Kidney tubule cell (primary cell): Measurements from ENCODE around the gene DNAJC22.

Experiments
- DNase-seq: peaks from one replicate; pipeline ENCODE4 v3.0.0-alpha.2; 2018; ENCODE audit warnings: low spot score

Gene DNAJC22

DNA sequence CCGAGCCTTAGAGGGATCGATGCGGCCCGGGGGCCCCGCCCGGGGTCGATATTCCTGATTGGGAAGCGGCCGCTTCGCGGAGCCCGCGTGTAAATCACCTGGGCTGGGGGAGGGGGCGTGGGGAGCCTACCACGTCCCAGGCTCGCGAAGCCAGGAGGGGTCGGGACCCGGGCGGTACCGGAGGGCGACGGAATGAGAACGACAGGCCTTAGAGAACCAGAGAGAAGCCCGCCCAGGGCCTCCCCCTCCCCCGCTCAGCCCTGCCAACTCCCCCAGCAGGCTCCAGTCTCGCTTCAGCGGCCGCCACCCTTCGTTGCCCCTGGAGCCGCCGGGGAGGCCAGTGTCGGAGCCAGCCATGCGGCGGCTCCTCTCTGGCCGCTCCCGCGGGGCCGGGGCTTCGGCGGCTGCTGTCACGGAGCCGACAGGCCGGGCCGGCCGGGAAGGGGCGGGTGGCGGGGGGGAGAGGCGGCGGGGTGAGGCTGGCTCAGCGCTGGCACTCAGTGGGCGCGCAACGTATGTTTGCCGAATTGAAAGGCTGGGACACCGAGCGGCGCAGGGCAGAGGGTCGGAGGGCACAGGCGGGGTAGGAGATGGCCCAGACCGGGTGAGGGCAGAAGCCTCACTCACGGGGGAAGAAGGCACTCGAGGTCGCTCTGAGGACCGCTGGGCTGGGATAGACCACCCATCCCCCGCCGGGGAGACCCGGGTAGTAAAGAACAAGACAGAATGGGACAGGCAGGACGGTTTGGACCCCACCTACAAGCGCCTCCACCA lies 1.4 kb upstream of the DNAJC22 start:
- peak; percentile 80 for DNase-seq

DNA sequence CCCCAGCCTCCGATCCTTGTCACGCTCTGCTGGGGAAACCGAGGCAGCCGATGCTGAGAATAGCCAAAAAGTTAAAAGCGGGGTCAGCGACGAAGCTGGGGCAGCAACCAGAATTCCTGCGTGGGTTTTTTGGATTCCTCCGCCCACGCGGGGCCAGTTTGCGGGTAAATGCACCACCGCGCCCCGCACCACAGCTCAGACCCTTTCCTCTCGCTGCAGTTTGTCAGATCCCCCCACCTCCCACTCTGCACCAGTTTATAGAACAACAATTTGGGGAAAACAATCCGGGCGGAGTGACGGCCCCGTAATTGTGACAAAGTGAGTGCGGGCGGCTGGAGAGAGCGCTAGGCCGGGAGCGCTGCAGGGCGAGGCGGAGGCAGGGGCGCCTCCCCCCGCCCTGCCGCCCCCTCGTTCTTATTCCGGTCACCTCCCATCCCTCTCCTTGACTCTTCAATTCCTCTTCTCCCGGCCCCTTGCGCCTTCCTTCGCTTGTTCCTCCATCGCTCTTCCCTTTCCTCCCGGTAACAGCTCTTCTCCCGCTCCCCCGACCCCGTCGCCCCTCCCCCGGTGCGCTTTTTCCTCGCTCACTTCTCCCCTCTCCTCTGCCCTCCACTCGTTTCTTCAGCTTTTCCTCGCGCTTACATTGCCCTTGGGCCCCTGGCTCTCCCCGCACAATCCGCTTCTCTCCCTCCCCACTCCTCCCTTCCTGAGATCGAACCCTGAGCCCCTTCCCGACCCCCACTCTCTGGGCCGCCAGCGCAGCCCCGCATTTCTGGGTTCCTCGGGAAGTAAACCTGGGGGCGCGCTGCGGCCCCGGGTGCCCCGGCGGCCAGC lies 646 bp upstream of the DNAJC22 start:
- no peak for DNase-seq

DNA sequence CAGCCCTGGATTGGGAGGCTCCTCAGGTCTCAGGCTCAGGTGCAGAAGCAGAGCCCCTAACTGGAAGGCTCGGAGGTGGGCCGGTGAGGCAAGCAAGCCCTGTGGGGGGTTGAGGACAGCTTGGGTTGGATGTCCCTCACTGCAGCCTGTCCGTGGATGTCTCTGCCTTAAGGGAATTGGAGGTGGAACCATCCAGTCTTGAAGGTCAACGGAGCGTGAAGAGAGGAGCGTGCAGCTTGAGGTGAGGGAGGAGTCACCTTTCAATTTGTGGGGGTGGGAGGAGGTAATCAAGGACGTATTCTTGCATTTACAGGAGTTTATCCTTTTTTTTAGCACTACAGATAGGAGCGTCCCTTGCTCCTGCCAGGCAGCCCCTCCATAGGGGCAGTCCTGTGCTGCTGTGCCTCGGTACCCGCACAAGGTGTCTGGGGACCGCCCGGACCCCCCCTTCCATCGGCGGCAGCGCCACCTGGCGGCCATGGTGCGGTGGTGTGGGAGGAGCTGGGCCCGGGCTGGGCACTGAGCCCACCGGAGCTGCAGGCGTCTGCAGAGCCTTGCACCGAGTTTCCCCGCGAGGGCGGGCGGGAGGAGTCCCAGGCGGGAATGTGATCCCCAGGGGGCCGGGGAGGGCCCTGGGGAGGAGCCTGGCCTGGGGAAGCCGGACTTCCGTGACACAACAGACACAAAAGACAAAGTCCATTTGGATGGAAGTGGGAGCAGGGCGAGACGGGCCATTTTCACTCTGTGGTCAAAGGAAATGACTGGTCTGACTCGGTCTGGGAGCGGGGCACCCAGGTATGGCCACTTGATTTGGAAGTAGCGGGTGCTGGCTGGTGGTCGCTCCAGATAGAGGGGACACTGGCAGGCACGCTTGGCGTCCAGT lies 864 bp downstream of the DNAJC22 start:
- peak; percentile 89 for DNase-seq

- DNase-seq = no peak
Observed at GRCh38 chr12:49348781-49349180, 2.1 kb downstream of the DNAJC22 start.

- DNase-seq = no peak
Observed at GRCh38 chr12:49349266-49349665, 2.6 kb downstream of the DNAJC22 start.

- no peak for DNase-seq
Observed at GRCh38 chr12:49352351-49352750, 5.7 kb downstream of the DNAJC22 start.

GRCh38 chr12:49355913-49356312 lies 9.2 kb downstream of the DNAJC22 start:
- no peak for DNase-seq

DNA sequence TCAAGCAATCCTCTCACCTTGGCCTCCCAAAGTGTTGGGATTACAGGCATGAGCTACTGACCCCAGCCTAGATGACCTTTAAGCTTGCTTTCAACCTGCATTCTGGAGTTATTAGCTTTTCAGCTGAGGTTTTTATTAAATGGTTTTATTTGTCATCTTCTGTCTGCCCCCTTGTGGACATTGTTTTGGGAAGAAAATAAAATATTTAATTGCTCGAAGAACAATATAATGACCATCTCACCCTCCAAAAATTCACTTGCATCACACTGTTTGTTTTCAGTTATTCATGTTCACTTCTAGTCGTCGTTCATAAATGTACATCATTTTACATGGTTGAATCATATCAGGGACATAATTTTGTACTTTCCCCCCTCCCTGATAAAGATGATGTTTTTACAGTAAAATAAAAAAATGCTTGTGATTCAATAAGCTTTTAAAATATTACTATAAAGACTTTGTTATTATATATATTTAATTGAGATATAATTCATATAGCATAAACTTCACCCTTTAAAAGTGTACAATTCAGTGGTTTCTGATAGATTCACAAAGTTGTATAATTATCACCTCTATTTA lies 10.5 kb downstream of the DNAJC22 start:
- DNase-seq = peak; percentile 48

- peak; percentile 65 for DNase-seq
Observed at GRCh38 chr12:49358483-49359141, 11.9 kb downstream of the DNAJC22 start.

DNA sequence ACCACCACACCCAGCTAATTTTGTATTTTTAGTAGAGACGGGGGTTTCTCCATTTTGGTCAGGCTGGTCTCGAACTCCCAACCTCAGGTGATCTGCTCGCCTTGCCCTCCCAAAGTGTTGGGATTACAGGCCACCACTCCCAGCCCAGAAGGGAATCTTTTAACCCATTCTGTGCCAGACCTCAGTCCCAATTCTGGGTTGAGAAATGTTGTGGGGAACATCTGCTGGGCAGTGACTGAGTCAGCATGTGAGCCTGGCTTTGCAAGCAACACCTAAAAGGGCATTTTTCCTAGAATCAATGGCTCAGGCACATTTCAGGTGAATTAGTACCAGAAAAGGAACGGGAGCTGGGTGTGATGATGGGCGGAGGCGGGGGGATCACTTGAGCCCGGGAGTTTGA lies 13.0 kb downstream of the DNAJC22 start:
- DNase-seq = no peak

- DNase-seq = no peak
Observed at GRCh38 chr12:49362077-49362476, 15.4 kb downstream of the DNAJC22 start.

DNA sequence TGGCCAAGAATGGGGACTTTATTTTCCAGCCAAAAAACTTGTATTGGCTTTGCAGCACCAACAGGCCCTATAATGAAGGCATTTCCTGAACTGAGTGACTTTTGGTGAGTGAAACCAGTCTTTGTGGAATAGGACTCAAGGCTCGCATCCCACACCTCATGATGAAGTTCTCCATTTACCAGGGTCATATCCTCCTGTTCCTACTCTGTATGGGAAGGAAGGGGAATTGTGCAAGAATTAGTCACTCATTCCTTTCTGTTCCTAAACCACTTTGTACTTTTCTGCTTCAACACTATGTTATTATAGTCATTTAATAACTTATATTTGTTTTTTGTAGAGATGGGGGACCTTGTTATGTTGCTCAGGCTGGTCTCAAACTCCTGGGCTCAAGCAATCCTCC lies 18.3 kb downstream of the DNAJC22 start:
- DNase-seq = peak; percentile 44

- DNase-seq = peak; percentile 57
Observed at GRCh38 chr12:49365542-49365941, 18.9 kb downstream of the DNAJC22 start.

GRCh38 chr12:49366096-49366651 lies 19.5 kb downstream of the DNAJC22 start:
- DNase-seq = no peak

GRCh38 chr12:49366652-49367380 lies 20.1 kb downstream of the DNAJC22 start:
- peak; percentile 94 for DNase-seq

DNA sequence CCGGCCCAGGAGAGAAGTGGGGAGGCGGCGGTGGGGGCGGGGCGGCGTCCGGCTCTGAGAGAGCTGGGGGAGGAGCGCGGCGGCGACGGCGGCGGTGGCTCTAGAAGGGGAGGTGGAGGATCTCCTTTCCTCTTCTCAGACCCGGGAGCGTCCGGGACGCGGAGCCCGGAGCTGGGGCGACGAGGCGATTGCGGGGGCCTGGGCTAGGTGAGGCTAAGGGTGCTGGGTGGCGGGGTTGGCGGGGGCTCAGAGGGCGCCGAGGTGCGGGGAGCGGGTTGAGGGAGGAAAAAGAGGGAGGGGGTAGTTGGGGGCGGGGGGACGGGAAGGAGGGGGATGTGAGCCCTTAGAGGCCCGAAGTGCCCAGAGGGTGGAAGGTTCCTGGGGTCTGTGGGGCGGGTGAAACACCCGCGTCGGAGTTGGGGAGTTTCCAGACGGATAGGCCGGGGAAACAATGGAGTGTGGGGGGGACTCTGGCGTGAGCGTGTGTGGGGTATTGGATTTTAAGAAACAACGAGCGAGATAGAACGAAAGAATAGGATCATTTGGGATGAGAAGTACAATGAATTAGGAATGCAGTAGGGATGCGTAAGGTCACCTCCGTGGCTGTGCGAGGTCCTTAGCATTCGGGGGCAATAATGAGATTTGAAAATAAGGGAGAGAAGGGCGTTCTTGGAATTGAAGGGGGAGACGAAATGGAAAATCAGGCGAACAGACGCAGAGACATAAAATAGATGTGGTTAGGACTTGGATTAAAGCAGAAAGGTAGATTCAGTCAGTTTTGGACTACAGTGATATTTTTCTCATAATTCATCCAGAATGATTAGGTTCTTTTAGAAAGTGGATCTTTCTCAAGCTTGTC lies 20.9 kb downstream of the DNAJC22 start, which contains the start of gene SPATS2:
Gene SPATS2, plus strand, starts transcription at position 82 of the 859 bp plus-strand sequence. CDS start 93,551 bp downstream, outside the sequence.
- DNase-seq = no peak

DNA sequence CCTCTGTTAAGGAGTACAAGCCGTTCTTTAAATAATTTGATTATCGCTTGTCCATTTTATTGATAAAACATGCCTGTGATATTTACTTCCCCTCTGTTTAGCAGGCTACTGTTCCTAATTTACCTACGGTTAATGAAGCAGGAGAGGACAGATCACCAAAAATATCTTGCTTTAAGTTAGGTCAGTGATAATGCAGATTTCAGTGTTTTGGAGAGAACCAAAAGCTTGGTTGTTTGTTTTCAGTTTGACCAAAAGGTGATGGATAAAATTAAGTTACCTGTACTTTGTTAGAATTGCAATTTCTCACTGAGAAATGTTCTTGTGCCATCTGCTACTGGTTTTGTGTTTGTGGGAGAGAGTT lies 21.5 kb downstream of the DNAJC22 start:
- no peak for DNase-seq

GRCh38 chr12:49369411-49370145 lies 22.9 kb downstream of the DNAJC22 start:
- DNase-seq = peak; percentile 32

GRCh38 chr12:49370539-49370938 lies 23.9 kb downstream of the DNAJC22 start:
- DNase-seq = no peak
